ENCODE measurements around the gene NFXL1.

- no peak for TF ChIP-seq CTCF (conservative IDR thresholded peaks at IDR 0.05; ENCODE audit: low read length)
- TF ChIP-seq EZH2phosphoT487 (IDR thresholded peaks at IDR 0.05; ENCODE audit: borderline replicate concordance, low read depth, low read length): no peak
Measured at GRCh38 chr4:47819178-47819577, 95.2 kb downstream of the NFXL1 start.
